IPS DF 4.7 (cell line): Measurements from ENCODE around the gene GPR35.

Source experiments
- DNase-seq: peaks from one replicate; pipeline ENCODE4 v3.0.0-alpha.2; 2013; ENCODE audit warnings: low spot score; ENCODE audit errors: extremely low read depth

GPR35 gene

DNA sequence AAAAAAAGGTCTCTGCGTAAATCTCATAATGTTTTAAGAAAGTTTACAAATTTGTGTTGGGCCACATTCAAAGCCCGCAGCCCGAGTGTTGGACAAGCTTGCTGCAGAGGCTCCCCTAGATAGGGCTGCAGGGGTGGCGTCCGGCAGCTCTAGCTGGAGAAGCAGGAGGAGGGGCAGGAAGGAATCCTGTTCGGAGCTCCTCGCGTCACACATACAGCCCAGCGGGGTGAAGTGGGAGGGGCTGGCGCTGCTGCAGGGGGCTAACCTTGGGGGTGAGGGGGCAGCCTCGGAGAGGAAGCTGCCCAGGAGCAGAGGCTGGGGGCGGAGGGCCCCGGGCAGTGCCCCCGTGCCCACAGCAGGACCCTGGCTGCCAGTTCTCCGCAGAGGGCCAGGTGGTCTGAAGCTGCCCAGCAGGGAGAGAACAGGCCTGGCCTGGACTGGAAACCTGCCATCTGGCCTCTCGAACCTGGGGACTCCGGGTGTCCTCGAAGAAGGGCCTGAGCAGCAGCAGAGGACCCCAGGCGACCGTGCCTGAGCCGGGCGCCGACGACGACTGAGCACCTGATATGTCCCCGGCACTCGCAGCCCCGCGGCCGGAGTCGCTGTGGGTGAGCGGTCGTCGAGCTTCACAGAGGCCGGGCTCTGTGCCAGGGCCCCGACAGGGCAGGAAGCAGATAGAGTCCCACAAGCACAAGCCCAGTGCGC, 2.6 kb upstream of the GPR35 start:
- no peak for DNase-seq

DNA sequence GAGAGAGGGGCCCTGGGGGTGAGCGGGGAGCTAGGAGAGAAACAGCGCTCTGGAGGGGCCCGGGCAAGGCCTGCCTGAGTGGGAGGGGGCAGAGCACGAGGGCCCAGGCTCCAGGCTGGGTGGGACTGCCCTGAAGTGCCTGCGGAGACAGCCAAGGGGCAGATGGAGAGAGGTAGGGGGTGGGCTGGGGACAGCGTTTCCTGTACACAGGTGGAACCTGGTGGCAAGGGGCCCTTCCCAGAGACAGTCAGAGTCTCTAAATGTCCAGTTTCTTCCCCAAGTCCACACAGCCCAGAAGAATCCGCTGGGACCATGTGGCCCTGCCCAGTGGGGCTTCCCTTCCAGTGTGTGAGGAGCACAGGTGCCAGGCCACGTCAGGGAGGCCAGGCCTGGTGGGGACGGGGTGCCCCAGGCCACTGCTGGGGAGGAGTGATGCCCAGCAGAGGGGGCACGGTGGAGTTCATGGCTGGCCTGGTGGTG, 1.7 kb upstream of the GPR35 start:
- DNase-seq, result no peak

DNA sequence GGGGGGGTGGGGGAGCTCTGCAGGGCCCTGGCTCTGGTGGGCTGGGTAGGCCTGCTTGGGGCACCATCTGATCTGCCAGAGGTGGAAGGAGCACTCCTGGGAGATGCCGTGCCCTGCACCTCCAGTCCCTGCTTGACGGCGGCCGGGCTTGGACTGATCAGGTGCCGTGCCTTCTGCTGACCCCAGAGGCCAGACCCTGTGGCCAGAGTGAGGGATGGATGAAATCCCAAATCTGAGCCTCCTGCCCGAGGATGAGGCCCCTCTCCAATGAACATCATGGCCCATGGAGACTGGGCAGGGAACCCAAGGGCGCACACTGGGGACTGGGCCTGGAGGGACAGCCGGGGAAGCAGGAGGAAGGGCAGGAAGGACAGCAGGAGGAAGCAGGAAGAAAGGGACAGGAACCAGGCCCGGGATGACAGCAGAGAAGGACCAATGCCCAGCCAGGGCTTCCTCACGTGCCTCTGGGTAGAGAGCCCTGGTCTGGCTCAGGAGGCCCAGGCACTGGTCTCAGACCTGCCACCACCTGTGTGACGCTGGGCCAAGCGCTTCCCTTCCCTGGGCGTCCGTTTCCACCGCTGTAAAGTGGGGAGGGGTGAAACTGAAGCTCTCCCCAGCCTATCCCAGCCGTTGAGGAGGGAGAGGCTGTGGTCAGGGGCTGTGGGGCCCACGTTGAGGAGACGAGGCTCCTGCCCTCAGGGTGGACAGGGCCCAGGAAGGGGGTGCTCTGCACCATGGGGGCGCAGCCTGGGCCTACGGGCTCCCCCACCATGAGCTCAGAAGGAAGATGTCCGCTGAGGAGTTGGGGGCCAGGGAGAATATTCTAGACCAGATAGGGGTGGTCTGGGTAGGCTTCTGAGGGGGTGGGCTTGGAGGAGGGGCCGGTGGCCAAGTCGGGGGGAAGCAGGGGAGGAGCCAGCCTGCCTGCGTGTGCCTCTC, 1.0 kb upstream of the GPR35 start:
- no peak for DNase-seq

DNA sequence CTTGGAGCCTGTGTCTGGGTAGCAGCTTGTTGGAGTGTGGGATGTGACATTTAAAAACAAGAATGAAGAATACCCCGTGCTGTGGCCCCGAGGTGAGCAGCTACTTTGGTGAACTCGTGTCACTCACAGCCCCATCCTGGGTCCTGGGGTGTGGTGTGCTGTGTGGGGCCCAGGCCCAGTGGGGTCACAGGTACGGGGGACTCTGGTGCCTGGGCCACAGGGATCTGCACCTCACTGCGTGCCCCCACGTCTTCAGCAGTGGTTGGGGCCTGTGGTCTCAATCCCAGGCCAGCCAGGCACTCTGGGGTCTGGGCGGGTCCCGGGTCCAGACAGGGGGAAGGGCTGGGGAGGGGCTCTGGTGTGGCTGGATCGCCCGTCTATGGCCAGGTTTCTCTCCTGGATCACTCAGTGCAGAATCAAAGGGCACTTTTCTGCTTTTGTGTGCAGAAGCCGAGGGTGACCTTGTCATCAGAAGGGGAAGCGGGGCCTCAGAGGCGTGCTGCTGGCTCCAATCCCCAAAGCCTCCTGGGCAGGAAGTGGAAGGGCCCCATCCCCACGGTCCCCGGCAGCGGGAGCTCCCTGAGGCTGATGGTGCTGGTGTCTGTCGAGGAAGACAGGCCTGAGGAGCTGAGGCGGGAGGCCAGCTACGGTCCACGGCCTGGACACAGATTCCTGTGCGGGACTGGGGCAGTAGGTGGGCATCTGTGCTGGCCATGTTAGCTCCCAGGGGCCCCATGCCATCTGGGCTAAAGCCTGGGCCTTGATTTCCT, 1.4 kb downstream of the GPR35 start:
- DNase-seq, result no peak

DNA sequence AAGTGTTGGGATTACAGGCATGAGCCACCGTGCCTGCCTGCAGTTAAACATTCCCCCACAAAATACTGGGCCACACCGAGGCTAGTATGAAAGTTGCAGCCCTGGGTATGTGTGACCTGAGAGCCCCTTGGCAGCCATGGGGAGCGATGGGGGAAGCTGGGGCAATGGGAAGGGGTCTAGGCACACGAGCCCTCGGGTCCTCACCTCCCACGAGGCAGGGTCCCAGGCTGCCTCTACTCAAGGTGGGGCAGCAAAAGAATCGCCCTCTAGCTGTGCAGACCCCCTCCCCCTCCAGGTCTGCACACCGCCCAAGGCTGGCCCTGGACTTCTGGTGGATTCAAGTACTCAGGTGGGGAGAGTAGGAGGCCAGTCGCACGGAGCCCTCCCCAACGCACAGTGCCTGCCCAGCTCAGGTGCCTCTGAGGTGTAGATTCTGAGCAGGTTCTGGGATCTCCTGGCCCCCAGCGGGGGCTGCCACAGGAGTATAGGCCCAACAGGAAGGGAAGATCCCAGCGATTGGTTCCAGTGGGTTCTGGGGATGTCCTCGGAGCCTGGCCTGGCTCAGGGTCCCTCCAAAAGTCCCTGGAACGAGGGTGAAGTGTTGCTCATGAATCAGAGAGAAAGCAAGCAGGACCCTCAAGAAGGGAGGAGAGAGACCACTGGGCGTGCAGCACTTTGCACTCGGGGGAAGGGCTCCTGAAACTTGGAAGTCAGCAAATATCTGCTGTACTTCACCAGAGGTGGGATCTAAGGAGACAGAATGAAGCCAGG, 2.6 kb downstream of the GPR35 start:
- no peak for DNase-seq

DNA sequence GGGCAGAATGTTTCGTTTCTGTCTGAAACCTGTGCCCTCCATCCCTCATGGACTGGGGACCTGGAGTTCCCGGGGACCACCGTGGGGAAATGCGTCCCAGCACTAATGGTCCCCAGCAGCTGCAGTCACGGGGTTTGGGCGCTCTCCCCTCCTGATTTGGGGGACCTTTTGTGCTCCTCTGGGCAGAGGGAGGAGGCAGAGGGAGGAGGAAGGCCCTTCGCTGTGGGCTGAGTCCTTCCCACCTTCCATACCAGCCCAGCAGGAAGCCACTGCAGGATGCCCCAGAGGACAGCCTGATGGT, 3.2 kb downstream of the GPR35 start:
- DNase-seq, result no peak

DNA sequence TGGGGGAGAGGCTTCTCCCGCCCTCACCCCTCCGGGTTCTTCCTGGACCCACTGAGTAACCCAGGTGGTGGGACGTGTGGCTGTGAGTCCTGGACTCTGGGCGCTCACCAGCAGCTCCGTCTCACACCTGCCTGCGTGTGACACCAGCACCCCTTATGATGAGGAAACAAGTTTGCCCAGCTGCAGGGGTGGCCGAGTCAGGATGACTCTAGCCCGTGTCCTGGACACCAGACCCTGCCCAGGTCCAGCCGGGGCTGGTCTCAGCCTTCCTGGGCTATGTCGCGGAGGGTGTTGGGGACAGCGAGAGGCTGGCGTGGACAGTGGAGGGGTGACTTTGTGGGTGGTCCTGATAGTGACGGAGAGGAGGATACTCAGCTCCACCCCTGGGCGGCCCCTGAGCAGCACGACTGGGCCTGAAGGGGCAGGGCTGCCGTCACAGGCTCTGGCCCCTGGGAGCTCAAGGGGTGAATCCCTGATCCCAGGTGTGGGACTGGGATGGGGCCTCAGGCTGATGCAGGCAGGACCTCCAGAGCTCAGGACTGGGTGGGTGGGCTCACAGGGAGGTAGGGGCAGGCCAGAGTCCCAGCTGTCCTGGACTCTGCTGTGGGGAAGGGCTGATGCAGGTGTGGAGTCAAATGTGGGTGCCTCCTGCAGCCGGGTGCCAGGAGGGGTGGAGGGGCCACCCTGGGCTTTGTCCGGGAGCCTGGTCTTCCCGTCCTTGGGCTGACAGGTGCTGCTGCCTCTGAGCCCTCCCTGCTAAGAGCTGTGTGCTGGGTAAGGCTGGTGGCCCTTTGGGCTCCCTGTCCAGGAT, 3.7 kb downstream of the GPR35 start:
- DNase-seq, result no peak

DNA sequence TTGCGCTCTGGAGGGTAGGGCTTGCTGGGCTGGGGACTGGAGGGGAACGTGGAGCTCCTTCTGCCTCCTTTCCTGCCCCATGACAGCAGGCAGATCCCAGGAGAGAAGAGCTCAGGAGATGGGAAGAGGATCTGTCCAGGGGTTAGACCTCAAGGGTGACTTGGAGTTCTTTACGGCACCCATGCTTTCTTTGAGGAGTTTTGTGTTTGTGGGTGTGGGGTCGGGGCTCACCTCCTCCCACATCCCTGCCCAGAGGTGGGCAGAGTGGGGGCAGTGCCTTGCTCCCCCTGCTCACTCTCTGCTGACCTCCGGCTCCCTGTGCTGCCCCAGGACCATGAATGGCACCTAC, 4.3 kb downstream of the GPR35 start:
- no peak for DNase-seq

DNA sequence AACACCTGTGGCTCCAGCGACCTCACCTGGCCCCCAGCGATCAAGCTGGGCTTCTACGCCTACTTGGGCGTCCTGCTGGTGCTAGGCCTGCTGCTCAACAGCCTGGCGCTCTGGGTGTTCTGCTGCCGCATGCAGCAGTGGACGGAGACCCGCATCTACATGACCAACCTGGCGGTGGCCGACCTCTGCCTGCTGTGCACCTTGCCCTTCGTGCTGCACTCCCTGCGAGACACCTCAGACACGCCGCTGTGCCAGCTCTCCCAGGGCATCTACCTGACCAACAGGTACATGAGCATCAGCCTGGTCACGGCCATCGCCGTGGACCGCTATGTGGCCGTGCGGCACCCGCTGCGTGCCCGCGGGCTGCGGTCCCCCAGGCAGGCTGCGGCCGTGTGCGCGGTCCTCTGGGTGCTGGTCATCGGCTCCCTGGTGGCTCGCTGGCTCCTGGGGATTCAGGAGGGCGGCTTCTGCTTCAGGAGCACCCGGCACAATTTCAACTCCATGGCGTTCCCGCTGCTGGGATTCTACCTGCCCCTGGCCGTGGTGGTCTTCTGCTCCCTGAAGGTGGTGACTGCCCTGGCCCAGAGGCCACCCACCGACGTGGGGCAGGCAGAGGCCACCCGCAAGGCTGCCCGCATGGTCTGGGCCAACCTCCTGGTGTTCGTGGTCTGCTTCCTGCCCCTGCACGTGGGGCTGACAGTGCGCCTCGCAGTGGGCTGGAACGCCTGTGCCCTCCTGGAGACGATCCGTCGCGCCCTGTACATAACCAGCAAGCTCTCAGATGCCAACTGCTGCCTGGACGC, 4.9 kb downstream of the GPR35 start:
- no peak for DNase-seq

DNA sequence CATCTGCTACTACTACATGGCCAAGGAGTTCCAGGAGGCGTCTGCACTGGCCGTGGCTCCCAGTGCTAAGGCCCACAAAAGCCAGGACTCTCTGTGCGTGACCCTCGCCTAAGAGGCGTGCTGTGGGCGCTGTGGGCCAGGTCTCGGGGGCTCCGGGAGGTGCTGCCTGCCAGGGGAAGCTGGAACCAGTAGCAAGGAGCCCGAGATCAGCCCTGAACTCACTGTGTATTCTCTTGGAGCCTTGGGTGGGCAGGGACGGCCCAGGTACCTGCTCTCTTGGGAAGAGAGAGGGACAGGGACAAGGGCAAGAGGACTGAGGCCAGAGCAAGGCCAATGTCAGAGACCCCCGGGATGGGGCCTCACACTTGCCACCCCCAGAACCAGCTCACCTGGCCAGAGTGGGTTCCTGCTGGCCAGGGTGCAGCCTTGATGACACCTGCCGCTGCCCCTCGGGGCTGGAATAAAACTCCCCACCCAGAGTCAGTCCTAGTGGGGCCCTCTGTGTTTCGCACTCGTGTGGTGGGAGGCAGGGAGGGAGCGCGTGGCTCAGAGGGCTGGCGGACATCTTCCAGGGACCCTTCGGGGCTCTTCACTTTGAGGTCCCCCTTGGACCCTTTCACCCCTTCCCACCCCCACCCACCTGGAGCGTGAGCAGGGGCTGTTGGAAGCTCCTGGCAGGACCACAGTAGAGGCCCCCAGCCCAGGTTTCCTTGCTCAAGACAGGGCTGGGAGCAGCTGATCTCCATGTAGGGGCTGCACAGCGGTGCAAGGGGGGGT, 5.7 kb downstream of the GPR35 start:
- no peak for DNase-seq

DNA sequence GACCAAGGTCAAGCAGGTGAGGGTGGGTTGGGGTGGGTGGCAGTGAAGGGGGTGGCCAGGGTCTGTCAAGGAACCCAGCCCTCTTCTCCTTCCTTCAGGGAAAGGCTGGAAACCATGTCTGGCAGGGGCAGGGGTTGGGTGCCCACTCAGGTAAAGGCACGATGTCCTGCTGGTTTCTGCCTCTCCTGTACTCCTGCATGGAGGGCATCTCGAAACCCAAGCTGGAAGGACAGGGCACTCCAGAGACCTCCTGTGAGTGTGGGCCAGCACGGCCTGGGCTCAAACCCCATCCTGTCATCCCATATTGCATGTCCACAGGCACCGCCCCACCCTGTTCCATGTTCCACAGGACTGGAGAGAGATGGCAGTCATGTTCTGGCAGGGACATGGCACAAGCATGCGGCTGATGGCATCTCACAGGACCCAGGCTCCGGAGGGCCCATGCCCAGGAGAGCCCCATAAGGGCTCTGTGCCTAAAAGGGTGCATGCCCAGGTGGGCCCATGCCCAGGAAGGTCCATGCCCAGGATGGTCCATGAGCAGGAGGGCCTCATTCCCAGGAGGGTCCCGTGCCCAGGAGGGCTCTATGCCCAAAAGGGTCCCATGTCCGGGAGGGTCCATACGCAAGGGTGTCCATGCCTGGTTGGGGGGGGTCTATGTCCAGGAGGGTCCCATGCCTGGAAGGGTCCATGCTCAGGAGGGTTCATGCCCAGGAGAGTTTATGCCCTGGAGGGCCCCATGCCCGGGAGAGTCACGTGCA, 6.4 kb downstream of the GPR35 start:
- DNase-seq, result no peak

DNA sequence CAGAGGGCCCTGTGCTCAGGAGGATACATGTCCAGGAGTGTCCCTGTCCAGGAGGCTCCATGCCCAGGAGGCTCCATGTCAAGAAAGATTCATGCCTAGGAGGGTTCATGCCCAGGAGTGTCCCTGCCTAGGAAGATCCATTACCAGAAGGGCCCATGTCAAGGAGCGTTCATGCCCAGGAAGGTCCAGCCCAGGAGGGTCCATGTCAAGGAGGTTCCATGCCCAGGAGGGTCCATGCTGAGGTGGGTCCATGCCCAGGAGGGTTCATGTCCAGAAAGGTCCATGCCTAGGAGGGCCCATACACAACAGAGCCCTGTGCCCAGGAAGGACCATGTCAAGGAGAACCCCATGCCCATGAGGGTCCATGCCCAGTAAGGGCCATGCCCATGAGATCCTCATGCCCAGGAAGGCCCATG, 7.0 kb downstream of the GPR35 start:
- DNase-seq, result no peak

DNA sequence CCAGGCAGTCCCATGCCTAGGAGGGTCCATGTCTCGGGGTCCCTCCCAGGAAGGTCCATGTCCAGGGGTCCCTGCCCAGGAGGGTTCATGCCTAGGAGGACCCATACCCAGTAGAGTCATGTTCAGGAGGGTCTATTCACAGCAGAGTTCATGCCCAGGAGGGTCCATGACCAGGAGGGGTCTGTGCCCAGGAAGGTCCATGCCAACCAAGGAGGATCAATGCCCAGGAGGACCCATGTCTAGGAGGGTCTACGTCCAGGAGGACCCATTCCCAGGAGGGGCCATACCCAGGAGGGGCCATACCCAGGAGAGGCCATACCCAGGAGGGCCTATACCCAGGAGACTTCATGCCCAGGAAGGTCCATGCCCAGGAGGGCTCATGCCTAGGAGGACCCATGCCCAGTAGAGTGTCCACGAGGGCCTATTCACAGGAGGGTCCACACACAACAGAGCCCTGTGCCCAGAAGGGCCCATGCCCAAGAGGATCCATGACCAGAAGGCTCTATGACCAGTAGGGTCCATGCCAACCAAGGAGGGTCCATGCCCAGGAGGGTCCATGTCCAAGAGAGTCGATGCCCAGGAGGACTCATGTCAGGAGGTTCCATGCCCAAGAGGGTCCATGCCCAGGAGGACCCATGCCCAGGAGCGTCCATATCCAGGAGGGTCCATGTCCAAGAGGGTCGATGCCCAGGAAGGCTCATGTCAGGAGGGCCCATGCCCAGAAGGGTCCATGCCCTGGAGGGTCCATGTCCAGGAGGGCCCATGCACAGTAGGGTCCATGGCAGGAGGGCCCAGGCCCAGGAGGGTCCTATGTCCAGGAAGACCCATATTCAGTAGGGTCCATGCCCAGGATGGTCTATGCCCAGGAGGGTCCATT, 10.1 kb downstream of the GPR35 start:
- DNase-seq, result no peak

DNA sequence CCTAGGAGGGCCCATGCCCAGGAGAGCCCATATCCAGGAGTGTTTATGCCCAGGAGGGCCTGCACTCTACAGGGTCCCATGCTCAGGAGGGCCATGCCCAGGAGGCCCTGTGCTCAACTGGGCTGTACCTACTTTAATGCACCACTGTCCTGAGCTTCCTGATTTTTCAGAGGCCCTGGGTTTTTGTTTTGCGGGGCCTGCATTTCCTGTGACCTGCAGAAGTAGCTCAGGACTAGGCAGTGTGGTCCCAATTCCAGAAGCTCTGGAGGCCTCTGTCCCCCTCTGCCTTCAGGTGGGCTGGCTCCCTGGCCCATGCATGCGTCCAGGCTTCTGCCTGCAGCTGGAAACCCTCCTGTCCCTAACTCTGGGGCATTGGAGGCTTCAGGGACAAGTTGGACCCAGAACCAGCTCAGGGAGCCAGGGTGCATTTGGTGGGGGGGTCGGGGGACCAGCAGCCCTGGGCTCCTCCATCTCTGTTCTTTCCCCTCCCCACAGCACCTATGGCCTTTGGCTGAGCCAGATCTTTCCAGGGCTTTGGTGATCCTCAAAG, 10.8 kb downstream of the GPR35 start:
- no peak for DNase-seq

DNA sequence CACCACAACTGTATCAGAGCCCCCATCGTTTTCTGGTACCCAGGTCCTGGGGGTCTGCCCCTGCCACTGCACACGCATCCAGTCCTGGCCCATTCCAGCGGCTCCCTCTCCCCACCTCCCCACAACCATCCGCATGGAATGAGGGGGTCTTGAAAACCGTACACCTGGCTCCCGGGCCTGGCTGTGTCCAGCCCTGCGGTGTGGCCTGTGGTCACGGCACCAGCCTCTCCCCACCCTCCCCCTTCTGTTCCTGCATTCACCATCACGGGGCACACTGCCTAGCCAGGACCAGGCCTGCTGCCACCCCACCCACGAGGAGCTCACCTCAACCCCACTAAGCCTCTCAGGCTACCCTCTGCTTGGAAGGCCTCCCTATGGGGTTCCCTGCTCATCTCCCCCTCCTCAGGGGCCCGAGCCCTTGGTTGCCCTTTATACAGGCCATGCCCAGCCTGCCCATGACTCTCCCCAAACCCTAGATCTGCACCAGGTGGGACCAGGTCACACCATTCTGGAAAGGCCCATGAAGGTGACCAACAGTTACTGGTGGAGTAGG, 11.4 kb downstream of the GPR35 start:
- DNase-seq, result no peak

DNA sequence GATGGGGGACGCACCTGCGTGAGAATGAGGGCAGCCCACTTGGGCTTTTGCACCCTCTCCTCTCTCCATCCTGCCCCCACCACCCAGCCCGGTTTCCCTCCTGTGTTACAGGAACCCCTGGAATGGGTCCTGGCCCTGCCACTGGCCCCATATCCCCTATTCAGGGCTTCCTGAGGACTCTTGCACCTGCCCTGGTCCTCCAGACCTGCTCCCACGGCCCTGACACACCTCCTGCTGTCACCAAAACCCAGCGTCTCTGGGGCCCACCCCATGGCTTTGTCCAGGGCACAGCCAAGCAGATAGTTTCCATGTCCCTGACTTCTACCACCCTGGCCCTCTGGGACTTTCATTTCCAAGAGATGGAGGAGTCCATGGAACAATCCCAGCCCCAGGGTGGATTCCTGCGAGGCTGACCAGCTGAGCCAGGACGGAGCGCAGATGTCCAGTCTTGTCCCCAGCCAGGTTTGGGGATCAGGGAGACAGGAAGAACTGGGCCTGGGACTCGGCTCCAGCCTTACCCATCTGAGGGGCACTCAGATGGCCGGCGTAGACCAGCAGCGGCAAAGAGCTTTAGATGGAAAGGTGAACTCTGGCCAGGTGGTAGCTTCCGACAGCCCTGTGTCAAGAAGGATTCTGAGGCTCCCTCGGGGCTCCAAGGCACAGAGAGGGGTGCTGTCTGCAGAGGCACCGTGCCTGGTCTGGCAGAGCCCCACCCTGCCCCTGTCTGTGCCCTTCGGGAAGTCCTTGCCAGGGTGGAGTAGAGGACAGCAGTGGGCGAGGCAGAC, 12.0 kb downstream of the GPR35 start:
- no peak for DNase-seq
